NCI-H510A treated with DMSO at 0.1 percent for 48 hours (cell line): Measurements from ENCODE around the gene PTPRH.
A peak's percentile ranks its signal among the peaks of the same experiment; 100 is the strongest.

Source experiments
- DNase-seq: peaks from one replicate; lab custom pipeline; 2025; lab: John Stamatoyannopoulos, UW

Gene PTPRH

GRCh38 chr19:55208880-55209692 is at the start of gene PTPRH:
PTPRH (minus strand) TSS chr19:55209501; CDS start chr19:55209433, 68 bp downstream.
- no peak for DNase-seq

- no peak for DNase-seq
Observed at GRCh38 chr19:55258476-55258827, 49.2 kb upstream of the PTPRH start.

- DNase-seq = peak; percentile 33
Observed at GRCh38 chr19:55257461-55258420, 48.4 kb upstream of the PTPRH start.

GRCh38 chr19:55256562-55257460 is 47.5 kb upstream of the PTPRH start:
- DNase-seq = no peak

- no peak for DNase-seq
Observed at GRCh38 chr19:55255618-55256423, 46.5 kb upstream of the PTPRH start.

- DNase-seq = no peak
Observed at GRCh38 chr19:55254625-55254977, 45.3 kb upstream of the PTPRH start.

- DNase-seq = peak; percentile 73
Observed at GRCh38 chr19:55253842-55254624, 44.7 kb upstream of the PTPRH start.

GRCh38 chr19:55252760-55253663 is 43.7 kb upstream of the PTPRH start:
- DNase-seq = peak; percentile 36

GRCh38 chr19:55251341-55252081 is 42.2 kb upstream of the PTPRH start:
- DNase-seq = no peak

- DNase-seq = no peak
Observed at GRCh38 chr19:55250262-55251036, 41.1 kb upstream of the PTPRH start.

- no peak for DNase-seq
Observed at GRCh38 chr19:55249841-55250240, 40.5 kb upstream of the PTPRH start.

- DNase-seq = no peak
Observed at GRCh38 chr19:55248704-55249103, 39.4 kb upstream of the PTPRH start.

GRCh38 chr19:55248166-55248675 is 38.9 kb upstream of the PTPRH start:
- DNase-seq = no peak

- DNase-seq = no peak
Observed at GRCh38 chr19:55247621-55248099, 38.4 kb upstream of the PTPRH start.

- no peak for DNase-seq
Observed at GRCh38 chr19:55246462-55247451, 37.5 kb upstream of the PTPRH start.
